ENCODE measurements around the gene VTI1A.
"Not testable (repeated sequence)": the region's sequence is repeated elsewhere in the genome, so short reads cannot be mapped to it uniquely, and the experiment has no call there.

The VTI1A gene

DNA sequence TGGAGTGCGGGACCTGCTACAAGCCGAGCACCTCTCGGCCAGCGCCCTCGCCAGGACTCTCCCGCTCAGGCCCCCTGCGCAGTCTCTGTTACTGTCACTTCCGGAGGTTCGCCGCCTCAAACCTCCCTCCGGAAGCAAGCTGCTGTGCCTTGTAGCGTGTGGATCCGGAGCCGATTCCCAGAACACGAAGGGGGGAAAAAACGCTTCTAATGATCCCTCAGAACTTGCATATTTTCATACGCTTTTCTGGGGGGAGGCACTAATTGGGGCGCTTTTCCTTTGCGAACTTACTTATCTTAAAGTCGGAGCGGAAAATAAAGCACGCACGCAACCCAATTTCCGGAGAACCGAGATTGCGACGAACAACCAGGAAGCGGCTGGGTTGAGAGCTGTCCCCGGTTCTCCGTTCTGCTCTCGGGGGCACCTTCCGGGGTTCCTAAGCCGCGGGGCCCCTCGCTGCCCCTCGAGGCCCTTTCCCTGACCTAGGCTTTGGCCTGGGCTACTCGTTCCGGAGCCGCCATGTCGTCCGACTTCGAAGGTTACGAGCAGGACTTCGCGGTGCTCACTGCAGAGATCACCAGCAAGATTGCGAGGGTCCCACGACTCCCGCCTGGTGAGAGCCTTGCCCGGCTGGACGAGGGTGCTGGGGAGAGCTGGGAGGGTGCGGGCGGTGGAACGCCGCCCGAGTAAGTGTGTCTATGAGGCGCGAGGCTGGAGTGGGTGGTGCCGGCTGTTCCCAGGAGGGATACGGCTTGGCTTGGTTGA is at the start of gene VTI1A, which contains the start of gene ZDHHC6:
VTI1A (plus strand) TSS at position 361 of the 765 bp plus-strand sequence; CDS start at position 520, 159 bp downstream.
ZDHHC6 (minus strand) TSS at position 60 of the 765 bp plus-strand sequence. CDS start 1,478 bp downstream, outside the sequence.
- DNase-seq (ENCODE audit: low read depth in 2 of 2): peak; percentile 66 to 72

DNA sequence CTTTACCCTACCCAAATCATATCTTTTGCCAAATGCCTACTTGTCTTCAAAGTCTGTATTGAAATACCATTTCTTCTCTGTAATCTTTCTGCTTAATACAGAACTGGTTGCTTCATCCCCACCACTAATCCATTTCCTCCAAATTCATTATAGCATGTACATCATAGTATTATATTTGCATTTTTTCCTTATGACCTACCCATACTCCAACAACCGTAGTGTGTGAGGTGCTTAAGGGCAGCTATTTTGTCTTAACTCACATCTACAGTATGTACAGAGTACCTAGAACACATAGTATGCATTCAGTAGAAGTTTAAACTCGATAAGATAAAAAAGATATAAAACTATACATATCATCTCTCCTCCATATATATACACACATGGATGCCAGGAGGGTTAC is 49.4 kb upstream of the VTI1A start:
- no peak for DNase-seq (ENCODE audit: low read depth in 2 of 2)

DNA sequence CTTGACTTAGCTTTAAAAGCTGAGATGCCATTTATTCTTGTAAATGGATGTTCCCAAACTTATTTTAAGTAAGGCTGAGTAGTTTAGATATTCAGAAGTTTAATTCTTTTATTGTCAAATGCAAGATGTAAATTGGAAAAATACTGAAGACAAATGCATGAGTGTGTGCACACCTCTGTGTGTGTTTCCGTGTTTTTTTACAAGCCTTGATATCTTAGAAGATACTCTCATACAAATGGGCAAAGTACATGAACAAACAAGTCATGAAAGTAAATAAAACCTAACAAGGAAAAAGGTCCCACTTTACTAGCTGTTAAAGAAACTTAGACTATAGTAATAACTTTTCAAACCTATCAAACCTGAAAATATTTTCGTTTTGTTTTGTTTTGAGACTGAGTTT is 44.1 kb upstream of the VTI1A start:
- no peak for DNase-seq (ENCODE audit: low read depth in 2 of 2)

DNA sequence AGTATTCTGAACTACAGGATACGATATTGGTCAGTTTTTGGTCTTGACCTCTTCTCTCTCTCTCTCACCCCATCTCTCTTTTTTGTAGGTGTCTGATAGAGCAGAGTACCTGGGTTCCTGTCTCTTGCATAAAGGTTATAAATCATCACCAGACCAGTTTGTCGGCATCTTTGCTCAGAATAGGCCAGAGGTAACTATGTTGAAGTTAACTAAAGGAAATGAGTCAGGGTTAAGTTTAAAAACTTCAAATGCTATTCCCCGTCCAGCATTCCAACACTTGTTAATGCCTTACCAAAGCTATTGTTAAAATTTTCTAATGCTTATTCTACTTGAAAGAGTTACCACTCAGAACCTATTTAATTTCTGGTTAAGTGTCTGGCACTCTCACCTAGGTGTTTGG is 42.4 kb upstream of the VTI1A start:
- DNase-seq (ENCODE audit: low read depth in 2 of 2): no peak

DNA sequence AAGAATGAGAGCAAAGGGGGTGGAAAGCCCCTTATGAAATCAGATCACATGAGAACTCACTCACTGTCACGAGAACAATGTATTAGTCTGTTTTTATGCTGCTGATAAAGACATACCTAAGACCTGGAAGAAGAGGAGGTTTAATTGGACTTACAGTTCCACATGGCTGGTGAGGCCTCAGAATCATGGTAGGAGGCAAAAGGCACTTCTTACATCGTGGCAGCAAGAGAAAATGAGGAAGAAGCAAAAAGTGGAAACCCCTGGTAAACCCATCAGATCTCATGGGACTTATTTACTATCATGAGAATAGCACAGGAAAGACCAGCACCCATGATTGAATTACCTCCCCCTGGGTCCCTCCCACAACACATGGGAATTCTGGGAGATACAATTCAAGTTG is 40.2 kb upstream of the VTI1A start:
- not testable (repeated sequence) for DNase-seq (ENCODE audit: low read depth in 2 of 2)

DNA sequence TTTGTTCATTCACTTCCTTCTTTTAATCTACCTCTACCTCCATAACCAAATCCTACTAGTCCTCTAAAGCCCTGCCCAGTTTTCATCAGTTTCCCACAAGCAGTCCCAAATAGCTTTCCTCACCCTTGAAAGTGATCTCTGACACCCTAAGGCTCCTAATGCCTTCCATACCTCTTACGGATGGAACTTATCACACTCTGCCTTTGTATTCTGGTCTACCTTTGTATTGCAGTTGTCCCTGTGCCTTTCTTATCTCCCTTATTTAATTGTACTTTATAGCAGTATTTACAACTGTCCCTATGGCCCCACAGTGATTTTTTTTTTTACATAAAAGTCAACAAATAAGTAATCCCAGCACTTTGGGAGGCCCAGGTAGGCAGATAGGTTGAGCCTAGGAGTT is 39.3 kb upstream of the VTI1A start:
- no peak for DNase-seq (ENCODE audit: low read depth in 2 of 2)

DNA sequence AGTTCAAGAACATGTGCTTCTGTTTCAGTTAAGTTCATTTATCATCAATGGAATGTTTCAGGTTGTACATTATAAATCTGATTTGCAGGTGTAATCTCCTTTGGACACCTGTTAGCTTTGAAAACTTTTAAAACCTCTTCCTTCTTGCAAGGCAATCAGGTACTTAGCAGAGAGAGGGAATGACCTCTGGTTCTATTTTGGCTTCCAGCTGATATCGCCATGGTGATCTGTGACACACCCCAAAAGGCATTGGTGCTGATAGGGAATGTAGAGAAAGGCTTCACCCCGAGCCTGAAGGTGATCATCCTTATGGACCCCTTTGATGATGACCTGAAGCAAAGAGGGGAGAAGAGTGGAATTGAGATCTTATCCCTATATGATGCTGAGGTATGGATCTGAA is 37.7 kb upstream of the VTI1A start:
- no peak for DNase-seq (ENCODE audit: low read depth in 2 of 2)

DNA sequence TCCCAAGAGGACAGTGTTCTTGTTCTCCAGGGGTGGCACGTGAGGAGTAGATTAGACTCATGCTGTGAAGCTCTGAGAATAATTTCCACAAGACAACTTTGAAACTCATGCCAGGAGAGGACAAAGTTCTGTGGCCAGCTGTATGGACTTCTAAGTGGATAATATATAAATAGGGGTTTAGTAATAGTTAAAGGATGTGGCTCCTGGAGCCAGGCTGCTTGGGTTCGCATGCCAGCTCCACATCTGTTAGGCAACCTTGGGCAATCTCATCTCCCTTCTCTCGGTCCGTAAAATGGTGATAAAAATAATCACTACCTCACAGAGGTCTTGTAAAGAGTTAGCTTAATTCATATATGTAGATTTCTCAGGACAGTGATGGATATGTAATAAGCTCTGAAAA is 37.3 kb upstream of the VTI1A start:
- DNase-seq (ENCODE audit: low read depth in 2 of 2): no peak

DNA sequence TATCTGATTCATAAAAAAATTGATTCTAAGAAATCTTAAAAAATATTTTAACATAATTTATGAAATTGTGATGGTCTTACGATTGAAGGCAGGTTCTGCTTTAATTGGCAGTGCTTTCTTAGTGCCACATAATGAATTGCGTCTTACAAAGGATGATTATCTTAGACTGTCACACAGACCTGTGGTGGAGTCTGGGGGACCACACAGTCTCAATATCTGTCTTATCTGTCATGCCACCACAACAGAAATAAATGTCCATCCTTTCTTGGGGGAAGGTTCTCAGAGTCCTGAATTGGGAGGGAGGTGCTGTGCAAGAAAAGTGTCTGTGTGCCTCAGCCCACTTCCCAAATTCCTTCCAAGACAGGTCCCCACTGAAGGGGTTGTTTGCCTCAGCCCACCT is 34.3 kb upstream of the VTI1A start:
- no peak for DNase-seq (ENCODE audit: low read depth in 2 of 2)

DNA sequence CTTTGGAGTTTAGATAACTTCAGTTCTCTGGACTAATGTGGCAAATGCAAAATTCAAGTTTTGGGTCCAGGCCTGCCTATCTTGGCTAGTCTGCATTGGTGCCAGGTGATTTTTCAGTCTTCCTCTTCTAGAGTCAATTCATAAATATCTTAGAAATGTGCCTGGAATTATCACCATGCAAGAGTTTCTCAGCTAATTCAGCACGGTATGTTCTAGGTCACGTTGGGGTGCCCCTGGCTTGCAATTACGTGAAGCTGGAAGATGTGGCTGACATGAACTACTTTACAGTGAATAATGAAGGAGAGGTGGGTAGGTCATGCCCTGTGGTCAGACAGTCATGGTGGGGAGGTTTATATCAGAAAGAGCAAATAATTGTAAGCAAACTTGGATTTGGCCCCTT is 25.3 kb upstream of the VTI1A start:
- no peak for DNase-seq (ENCODE audit: low read depth in 2 of 2)

DNA sequence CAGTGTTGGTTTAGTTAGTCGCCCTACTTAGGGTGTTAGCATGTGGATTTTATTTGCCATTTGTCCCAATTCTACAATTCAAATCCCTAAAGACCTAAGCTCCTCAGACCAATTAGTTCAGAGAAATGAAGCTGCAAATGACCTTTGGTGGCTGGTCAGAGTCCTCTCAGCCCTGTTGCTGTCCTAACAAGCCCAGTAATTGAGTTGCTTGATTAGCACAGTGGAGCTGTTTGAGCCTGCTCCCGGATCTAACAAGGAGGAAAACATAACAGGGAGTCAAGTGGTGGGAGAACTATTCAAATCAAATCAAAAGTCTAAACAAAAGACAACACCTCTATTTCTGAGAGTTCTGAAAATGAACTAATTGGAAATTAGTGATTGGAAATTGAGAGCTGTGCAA is 22.4 kb upstream of the VTI1A start:
- DNase-seq (ENCODE audit: low read depth in 2 of 2): no peak

DNA sequence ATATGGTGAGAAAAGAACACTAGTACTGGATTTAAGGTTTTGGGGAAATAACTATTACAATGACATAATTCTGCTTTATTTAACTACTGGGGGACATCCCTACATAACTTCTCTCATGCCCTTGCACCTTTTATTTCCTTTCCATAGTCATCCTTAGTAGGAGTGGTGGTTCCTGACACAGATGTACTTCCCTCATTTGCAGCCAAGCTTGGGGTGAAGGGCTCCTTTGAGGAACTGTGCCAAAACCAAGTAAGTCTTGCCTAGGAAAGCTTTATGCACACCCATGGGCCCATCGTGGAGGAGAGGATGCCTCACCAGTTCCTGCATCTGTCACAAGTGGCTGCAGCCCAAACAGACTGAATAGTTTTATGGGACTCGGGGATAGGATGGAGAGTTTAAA is 20.9 kb upstream of the VTI1A start:
- DNase-seq (ENCODE audit: low read depth in 2 of 2): no peak

DNA sequence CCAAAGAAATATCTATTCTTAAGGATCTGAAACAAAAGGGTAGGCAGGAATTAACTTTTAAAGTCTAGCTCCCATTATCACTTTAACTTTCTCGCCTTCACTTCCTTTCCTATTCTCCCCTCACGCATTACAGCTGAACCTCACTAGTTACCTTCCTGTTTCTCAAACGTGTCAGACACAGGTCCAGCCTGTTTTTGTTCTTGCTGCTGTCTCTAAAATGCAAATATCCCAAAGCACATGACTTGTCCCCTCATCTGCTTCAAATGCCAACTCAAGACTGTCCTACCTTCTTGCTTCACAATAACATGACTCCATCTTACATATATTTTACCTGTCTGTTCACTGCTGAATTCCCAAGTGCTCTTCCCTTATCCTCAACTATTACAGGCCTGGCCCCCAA is 17.9 kb upstream of the VTI1A start:
- no peak for DNase-seq (ENCODE audit: low read depth in 2 of 2)

DNA sequence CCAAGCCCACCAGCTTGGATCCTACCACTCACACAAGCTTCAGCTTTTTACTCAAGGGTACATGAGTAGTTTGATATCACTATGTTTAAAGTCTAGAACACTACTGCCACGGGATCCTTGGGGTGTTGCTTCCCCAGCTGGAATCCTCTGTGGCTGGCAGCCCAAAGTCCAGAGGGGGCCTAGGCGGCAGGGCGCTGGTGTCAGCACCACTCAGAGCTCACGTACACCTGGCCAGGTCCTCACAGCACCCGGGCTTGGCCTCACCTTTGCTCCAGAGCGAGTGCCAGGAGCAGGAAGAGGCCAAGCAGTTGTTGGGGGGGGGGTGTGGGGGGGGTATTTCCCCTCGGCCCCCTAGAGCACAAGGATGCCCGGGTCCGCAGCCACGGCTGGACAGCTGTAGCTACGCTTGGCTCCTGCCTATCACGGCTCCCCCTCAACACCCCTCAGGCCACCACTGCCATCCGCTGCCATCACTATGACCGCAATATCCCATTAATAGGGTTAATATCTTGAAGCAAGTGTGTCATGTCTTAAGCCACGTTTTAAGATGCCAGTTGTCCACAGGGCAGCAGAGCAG is 17.3 kb upstream of the VTI1A start:
- DNase-seq (ENCODE audit: low read depth in 2 of 2): no peak

DNA sequence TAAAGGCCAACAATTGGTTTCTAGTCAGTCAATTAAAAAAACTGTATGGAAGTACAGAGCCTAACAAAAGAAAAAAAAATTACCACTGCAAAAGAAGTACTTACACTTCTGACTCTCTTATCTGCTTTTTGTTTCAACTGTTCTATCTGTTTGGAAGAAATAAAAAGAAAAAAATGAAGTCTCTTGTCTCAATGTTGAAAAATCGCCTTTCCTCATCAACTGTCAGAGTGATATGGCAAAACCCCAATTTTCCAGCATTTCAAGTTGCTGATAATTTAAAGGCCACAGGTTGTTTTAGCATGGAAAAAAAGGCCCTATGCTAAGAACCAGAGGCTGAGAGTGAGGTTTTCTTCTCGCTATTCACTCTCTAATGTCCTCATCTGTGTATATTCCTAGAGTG is 13.9 kb upstream of the VTI1A start:
- no peak for DNase-seq (ENCODE audit: low read depth in 2 of 2)

DNA sequence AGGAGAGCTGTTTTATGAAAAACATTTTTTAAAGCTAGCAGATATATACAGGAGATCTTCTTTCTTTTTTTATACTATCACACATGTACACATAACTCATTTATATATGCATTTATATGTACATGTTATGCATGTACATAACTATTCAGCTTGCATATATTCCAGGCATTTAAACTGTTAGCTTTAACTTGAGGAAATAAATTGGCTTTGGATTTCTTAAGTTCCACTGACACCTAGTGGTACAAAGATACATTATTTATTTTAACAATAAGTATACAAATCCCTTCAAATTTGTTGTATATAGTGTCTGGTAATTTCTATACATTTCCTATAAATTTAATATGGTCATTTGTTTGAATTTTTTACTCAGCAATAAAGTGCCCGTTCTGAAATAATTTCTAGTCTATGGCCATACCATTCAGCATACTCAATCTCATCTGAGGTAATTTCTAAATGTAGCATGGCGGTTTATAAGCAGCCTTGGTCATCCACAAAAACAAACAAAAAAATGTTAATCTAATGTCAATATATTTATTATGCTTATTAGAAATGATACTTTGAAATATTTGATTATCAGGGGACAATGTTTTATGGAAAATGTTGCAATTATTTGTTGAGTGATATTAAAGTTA is 11.9 kb upstream of the VTI1A start:
- no peak for DNase-seq (ENCODE audit: low read depth in 2 of 2)

DNA sequence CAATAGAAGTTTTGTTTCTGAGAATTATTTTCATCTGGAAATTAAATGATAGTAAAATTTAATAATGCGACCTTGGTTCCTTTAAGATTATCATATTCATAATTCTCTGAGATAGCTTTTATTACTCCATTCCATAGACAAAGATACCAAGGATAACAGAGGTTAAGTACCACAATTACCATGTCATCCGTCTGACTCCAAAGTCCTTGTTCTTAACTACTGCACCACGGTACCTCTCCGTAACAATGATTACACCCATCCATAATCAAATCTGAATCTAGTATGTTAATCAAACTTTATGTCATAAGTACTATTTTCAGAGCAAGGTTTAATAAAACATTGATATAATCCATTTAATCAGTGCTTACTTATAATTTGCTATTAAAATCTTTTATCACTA is 8.7 kb upstream of the VTI1A start:
- DNase-seq (ENCODE audit: low read depth in 2 of 2): no peak

DNA sequence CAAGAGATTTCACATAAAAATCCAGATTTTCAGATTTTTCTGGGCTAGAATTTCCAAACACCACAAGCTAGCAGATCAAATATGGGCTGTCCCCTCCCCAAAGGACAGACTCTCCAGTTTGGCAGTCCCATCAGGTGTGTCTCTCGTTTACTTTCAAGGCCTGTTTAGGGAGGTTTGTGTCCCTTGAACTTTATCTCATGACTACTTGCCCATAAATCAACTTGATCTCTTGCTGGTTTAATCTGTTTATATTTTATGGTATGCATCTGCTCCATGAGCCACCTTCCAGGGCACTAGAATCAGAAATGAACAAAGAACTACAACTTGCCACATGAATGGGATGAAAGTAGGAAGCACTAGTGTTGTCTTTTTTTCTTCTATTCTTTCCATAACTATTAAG is 5.5 kb upstream of the VTI1A start:
- no peak for DNase-seq (ENCODE audit: low read depth in 2 of 2)

DNA sequence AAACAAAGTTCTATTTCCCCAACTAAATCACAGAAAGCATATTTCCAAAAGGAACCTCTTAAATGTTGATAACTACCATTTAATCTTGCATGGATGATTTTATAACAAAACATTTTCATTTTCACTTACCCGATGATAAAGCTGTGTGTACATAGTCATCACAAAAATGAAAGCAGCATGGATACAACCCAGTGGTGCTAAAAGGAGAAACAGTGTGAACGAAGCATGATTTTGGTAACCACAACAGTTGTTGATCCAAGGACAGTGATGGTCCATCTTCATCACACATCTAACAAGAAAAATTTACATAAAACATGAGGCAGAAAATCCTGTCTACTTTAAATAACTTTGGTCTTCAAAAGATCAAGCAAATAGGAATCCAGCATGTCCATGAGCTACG is 5.0 kb upstream of the VTI1A start:
- DNase-seq (ENCODE audit: low read depth in 2 of 2): no peak

DNA sequence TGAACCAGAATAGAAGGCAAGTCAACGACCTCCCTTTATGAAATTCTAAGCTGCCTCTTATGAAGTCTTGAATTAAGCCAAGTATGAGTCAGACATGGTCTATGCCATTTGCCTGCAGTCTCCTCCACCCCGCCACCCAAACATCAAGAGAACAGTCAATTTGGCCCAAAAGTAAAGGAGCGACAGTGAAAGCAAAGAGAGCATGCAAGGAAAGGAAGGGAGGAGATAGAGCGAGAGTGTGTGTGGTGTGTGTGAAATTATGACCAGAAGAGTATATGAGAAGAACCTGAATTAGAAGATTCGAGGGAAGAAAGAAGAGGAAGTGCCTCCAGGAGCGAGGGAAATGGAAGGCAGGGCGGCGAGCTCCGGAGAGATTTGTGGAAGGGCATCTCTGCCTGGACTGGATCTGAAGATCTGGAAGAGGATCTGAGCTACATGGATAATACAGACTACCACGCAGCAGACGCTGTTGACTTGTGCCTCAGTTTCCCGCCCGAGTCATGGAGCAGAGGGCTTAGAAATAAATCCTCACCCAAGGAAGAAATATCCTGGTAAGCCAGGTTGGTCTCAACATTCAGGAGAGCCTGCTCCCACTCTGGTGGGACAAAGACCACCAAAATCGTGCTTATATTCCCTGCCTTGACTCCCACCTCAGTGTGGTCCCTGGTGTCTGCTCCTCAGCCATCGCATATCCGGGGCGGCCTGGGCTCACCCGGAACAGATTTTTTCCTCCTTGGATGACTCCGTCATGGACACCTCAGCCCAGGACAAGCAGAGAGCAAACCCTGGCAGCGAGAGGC is 760 bp upstream of the VTI1A start:
- DNase-seq (ENCODE audit: low read depth in 2 of 2): no peak

DNA sequence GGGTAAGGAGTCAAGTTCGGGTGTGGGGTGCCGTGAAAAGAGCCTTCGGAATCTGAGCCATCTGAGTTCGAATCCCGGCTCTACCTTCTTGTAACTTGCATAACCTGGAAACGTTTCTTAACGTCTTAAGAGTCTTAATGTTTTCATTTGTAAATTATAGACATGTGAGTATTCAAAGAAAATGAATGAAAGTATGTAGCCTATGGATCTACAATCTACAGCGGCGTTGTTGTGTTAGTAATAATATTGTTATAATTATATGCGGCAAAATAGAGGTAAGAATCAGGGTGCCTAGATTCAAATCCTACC is 559 bp downstream of the VTI1A start:
- DNase-seq (ENCODE audit: low read depth in 2 of 2): no peak

DNA sequence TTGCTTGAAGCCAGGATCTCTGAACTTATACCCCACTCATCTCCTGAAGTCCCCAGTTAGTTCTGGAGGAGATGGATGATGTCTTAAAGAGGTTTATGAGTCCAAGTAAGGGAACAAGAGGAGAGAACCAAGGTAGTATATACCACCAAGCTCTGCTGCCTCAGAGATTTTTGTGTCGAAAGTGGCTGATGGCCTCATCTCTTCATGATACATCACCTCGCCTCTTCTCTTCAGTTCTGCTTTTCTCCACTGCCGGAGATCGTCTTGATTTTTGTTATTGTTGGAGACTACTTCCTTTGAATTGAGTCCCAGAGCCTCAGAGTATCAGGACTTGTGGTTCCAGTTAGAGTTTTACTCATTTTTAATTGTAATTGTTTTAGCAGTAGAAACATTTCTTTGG is 1.9 kb downstream of the VTI1A start:
- no peak for DNase-seq (ENCODE audit: low read depth in 2 of 2)

Data from stimulated activated CD4-positive, alpha-beta T cell treated with anti-CD3 and anti-CD28 coated beads, Interleukin-1b, Interleukin-23, amount 100 ng/mL, for 4 hours (primary cell).